Measurements from ENCODE around the gene FBXW5.

FBXW5 gene

DNA sequence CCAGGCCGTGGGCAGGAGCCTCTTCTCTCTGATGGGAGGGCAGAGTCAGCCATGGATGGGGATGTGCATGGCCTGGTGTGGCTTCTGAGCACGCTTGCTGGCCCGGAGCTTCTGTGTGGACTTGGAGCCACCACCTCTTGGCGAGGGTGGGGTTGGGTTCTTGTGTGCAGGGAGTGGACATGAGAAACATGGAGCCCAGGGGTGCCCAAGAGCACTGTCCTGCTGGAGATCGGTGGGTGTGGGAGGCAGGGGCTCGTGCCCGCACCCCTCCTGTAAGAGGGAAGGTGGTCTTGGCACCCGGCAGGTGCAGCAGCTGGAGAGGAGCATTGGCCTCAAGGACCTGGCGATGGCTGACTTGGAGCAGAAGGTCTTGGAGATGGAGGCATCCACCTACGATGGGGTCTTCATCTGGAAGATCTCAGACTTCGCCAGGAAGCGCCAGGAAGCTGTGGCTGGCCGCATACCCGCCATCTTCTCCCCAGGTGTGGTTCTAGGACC lies 23.8 kb downstream of the FBXW5 start:
- DNase-seq (ENCODE audit: low read depth): no peak
- TF ChIP-seq, protein P1, sequence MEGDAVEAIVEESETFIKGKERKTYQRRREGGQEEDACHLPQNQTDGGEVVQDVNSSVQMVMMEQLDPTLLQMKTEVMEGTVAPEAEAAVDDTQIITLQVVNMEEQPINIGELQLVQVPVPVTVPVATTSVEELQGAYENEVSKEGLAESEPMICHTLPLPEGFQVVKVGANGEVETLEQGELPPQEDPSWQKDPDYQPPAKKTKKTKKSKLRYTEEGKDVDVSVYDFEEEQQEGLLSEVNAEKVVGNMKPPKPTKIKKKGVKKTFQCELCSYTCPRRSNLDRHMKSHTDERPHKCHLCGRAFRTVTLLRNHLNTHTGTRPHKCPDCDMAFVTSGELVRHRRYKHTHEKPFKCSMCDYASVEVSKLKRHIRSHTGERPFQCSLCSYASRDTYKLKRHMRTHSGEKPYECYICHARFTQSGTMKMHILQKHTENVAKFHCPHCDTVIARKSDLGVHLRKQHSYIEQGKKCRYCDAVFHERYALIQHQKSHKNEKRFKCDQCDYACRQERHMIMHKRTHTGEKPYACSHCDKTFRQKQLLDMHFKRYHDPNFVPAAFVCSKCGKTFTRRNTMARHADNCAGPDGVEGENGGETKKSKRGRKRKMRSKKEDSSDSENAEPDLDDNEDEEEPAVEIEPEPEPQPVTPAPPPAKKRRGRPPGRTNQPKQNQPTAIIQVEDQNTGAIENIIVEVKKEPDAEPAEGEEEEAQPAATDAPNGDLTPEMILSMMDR (IDR thresholded peaks at IDR 0.05; ENCODE audit: control insufficient read depth, extremely low read depth, insufficient read depth): no peak

GRCh38 chr9:136920069-136920468 lies 24.5 kb downstream of the FBXW5 start:
- no peak for DNase-seq (ENCODE audit: low read depth)
- TF ChIP-seq, protein P1 (IDR thresholded peaks at IDR 0.05; ENCODE audit: control insufficient read depth, extremely low read depth, insufficient read depth): no peak
- H3K4me3 ChIP-seq (ENCODE audit: low read depth, low read length): no peak overlapping the region

More for the DNA sequence above, 23.8 kb downstream of the FBXW5 start:
- H3K4me3 ChIP-seq (ENCODE audit: low read depth, low read length): no peak overlapping the region

DNA sequence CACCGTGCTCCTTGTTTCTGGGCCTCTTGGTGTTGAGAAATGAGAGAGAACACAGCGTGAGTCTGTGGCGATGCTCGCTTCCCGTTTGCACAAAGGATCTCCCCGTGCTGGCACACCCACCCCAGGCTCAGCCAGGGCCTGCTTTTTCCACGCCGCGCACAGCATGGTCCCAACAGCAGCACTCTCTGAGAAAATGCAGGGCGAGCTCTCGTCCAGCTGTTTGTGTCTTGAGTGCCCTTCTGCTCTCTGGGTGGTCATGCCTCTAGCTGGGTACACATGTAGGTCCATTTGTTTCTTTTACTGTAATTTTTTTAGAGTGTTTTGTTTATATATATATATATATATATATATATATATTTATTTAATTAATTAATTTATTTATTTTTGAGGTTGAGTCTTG lies 26.6 kb downstream of the FBXW5 start:
- TF ChIP-seq, protein P1 (IDR thresholded peaks at IDR 0.05; ENCODE audit: control insufficient read depth, extremely low read depth, insufficient read depth): no peak
- H3K4me3 ChIP-seq (ENCODE audit: low read depth, low read length): no peak overlapping the region
- no peak for DNase-seq (ENCODE audit: low read depth)

- DNase-seq (ENCODE audit: low read depth): no peak
- TF ChIP-seq, protein P1 (IDR thresholded peaks at IDR 0.05; ENCODE audit: control insufficient read depth, extremely low read depth, insufficient read depth): no peak
- H3K4me3 ChIP-seq (ENCODE audit: low read depth, low read length): no peak overlapping the region
Measured at GRCh38 chr9:136916330-136917184, 28.0 kb downstream of the FBXW5 start.

GRCh38 chr9:136915632-136916329 lies 28.8 kb downstream of the FBXW5 start:
- TF ChIP-seq, protein P1 (IDR thresholded peaks at IDR 0.05; ENCODE audit: control insufficient read depth, extremely low read depth, insufficient read depth): no peak
- no peak for DNase-seq (ENCODE audit: low read depth)
- H3K4me3 ChIP-seq (ENCODE audit: low read depth, low read length): no peak overlapping the region

GRCh38 chr9:136913701-136914438 lies 30.7 kb downstream of the FBXW5 start:
- TF ChIP-seq, protein P1 (IDR thresholded peaks at IDR 0.05; ENCODE audit: control insufficient read depth, extremely low read depth, insufficient read depth): no peak
- H3K4me3 ChIP-seq (ENCODE audit: low read depth, low read length): no peak overlapping the region
- DNase-seq (ENCODE audit: low read depth): no peak
